GM18507 (cell line): ENCODE data around the gene HEG1.
"Not testable (repeated sequence)": the region's sequence is repeated elsewhere in the genome, so short reads cannot be mapped to it uniquely, and the experiment has no call there.

ENCODE experiments used
- DNase-seq: peaks from one replicate; pipeline ENCODE4 v3.0.0; 2011; ENCODE audit warnings: low read depth; ENCODE audit not compliant: insufficient read length; ENCODE audit errors: extremely low spot score
- FAIRE-seq: peaks from 2 replicates; lab custom pipeline; 2011; peaks lifted over from hg19 to GRCh38; lab: Jason Lieb, UNC

Gene HEG1

DNA sequence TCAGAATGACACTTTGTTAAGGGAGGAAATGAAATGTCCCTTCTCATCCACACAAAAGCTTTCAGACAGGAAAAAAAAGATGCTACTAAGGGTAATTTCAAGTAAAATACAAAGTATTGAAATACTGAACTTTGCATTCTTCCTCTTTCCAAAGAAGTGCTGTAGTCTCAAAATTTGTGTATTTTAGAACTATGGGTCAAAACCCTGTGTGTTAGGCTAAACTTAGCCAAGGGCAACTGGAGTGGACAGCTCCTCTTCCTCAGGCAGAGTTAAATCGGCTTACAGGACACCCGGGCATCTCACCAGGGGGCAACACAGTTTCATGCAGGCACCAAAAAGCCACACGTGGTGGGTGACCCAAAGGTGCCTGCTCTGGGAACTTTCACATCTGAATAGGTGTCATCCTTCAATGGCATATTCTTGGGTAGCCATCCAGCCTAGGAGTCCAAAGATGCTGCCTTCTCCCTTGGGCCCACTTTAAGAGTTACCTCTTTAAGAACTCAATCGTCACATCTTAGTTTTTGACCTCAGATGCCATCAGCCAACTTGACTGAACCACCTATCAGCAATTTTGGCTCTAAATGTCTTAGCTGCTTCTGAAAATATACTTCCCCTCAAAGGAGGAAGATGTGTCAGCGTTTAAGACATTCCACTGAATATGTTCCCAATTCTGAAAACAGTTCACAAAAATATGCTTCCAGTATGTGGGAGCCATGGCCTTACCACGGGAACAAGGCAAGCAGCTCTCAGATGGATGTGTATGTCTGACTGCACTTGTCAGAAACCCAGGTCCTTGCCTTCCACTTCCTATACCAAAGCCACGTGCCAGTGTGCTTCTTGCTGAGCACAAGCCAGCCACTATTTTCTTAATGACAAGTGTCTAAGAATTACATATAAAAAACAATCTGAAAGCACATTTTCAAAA lies 89.0 kb downstream of the HEG1 start:
- no peak for FAIRE-seq
- DNase-seq, result no peak

- FAIRE-seq, result no peak
Observed at GRCh38 chr3:124965413-124965812, 90.4 kb downstream of the HEG1 start.

GRCh38 chr3:124964387-124964786 lies 91.4 kb downstream of the HEG1 start:
- no peak for DNase-seq
- no peak for FAIRE-seq

More at GRCh38 chr3:124965413-124965812, 90.4 kb downstream of the HEG1 start:
- no peak for DNase-seq

GRCh38 chr3:124963755-124964154 lies 92.0 kb downstream of the HEG1 start:
- FAIRE-seq, result no peak

DNA sequence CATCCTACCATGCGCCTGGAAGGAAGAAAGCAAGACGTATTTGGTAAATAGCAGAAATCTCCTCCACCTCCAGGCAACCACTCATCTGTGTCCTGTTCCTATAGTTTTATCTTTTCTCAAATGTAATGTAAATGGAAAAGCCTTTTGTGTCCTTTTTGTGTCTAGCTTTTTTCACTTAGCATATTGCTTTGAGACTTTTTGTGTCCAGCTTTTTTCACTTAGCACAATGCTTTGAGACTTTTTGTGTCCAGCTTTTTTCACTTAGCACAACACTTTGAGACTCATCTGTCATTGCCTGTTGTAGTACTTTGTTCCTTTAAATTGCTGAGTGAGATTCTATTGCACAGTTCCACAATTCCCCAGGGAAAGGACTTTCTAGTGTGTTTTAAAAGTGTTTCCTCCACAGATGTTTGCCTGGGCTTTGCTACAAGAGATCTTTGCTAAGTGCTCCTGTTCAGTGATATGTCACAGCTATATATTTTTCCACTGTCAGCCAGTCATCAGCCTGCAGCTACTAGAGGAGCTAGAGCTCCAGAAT lies 93.3 kb downstream of the HEG1 start:
- no peak for FAIRE-seq
- no peak for DNase-seq

More at GRCh38 chr3:124963755-124964154, 92.0 kb downstream of the HEG1 start:
- no peak for DNase-seq

DNA sequence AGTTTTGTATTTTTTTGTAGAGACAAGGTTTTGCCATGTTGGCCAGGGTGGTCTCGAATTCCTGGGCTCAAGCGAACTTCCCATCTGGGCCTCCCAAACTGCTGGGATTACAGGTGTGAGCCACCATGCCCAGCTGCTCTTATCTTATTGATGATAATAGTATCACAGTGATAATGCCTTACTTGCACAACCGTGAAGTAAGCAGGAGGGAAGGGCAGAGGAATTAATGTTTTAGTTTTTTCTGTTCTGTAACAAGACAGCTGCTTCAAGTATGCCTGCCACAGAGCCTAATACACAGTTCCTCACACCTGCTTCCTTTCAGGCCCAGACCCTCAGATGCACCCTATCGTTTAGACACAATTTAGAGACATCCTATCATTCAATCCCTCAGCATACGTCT lies 95.1 kb downstream of the HEG1 start:
- FAIRE-seq, result no peak

DNA sequence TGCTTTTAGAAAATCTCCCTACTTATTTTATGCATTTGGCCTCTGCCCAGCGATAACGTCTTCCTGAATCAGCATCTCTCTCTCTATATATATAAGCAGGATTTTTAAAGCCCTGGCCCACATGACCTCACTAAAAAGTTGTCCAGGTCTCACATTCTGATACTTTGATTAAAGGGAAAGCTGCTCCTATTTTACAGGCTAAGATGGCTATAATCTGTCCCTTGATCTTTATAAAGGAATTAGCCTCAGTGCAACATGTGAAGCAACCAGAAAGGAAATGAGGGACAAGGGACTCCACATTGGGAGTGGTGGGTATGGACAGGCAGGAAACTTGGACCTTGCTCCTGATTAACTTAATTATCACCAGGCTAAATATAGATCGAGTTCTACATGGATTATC lies 95.7 kb downstream of the HEG1 start:
- no peak for DNase-seq
- FAIRE-seq, result no peak

More for the DNA sequence above, 95.1 kb downstream of the HEG1 start:
- no peak for DNase-seq

GRCh38 chr3:124957951-124958350 lies 97.8 kb downstream of the HEG1 start:
- DNase-seq, FAIRE-seq: not testable (repeated sequence)

DNA sequence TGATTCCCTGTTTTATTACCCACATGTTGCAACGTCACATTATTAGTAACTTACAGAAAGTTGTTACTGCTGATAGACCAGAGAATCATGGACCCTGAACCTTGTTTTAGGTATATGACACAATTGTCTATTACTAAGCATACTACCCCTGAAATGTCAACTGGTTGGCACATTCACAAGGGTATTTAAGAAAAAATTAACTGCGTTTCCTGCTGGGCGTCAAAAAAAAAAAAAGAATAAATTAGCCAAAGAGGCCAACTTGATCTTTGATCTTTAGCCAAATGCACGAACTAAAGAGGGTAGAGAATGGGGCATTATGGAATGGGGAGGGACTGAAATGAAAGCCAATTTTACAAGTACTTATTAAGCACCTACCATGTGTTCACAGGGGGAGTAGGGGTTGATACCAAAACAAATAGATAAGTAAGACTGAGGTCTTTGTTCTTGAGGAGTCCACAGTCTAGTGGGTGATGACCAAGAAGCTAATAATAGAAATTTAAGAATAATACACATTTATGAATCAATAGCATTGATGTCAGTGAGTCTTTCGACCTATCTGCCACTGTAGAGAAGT lies 103.4 kb downstream of the HEG1 start:
- FAIRE-seq, result no peak
- DNase-seq, result no peak

DNA sequence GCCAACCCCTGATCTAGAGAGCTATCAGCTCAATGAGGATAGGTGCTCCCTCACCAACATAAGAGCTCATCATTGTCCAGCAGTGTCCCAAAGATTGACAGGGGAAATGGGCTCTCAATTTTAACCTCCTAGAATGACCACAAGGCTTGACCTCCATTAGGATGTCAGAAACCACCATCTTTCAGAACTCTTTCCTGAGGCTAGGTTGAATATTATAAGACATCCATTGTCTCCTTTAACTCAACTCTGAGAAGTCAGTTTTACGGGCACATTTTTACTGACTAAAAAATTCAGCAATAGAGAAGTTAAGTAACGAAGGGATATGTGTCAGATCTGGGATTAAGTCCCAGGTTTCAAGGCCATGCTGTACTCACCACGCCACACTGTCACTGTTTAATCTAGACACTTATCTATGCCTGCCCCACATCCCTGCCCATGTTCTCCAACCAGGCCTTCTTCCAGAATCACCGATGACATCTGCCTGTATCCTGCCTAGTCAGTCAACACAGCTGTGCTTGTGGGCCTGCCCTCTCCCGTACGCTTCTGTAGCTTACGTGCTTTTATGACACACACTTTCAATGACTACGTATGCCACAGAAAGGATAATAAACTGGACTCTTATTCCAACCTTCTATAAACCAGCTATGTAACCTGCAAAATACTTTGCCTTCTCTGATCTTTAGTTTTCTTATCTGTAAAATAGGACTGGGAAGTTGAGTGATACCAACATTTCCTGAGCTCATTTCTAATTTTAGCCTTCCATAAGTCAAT lies 104.1 kb downstream of the HEG1 start:
- DNase-seq (no peak), FAIRE-seq (no peak)

DNA sequence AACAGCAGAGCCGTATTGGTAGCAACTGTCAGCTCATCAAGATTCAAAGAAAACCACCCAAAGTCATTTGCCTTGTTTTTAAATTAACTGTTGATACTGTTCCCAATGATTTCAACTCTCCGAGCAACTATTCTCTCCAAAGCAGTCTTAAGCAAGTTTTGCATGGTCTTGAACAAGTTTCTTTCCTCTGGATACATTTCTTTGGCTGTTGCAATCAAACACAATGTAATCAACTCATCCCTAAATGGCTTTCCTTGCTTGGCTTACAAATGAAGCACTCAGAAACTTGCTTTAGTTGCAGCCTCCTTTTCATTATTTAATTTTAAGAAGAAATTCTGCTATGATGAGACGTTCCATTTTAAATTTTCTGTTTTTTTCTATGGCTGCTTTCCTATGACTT lies 105.8 kb downstream of the HEG1 start:
- DNase-seq, result no peak
- FAIRE-seq, result no peak

GRCh38 chr3:124942613-124943012 lies 113.2 kb downstream of the HEG1 start:
- FAIRE-seq (no peak), DNase-seq (no peak)

DNA sequence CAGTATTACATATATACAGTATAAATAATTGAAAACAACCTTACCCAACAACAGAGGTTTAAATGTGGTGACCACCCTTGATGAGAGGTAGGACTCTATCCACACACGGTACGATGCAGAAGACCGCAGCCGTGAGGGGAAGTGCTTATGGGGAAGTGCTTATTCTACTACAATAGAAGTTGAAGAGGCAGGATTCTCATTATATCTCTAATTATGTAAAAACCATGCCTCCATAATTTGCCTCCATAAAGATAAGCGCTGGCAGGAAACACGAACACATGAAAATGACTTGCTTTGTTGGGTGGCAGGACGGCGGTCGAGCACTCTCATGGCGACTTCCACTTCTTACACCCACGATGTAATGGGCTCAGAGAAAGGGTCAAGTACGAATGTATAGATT lies 114.0 kb downstream of the HEG1 start:
- DNase-seq (no peak), FAIRE-seq (no peak)

- FAIRE-seq (no peak), DNase-seq (no peak)
Observed at GRCh38 chr3:124939661-124940060, 116.1 kb downstream of the HEG1 start.

DNA sequence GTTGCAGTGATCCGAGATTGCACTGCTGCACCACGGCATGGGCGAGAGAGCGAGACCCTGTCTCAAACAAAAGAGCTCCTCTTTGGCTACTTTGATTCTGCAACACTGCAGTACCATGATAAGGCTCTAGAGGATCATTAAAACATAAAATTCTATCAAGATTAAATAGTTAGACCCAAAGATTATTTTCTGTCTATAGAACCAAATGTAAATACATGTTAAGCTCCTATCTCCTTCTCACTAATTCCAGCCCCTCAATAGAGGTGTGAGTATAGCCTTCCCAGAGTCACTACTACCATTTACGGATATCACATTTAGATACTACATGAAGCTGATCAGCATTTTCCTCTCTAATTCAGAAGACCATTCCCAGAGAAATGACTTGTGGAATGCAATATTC lies 116.9 kb downstream of the HEG1 start:
- FAIRE-seq (no peak), DNase-seq (no peak)

- DNase-seq (no peak), FAIRE-seq (no peak)
Observed at GRCh38 chr3:124937049-124937448, 118.7 kb downstream of the HEG1 start.

DNA sequence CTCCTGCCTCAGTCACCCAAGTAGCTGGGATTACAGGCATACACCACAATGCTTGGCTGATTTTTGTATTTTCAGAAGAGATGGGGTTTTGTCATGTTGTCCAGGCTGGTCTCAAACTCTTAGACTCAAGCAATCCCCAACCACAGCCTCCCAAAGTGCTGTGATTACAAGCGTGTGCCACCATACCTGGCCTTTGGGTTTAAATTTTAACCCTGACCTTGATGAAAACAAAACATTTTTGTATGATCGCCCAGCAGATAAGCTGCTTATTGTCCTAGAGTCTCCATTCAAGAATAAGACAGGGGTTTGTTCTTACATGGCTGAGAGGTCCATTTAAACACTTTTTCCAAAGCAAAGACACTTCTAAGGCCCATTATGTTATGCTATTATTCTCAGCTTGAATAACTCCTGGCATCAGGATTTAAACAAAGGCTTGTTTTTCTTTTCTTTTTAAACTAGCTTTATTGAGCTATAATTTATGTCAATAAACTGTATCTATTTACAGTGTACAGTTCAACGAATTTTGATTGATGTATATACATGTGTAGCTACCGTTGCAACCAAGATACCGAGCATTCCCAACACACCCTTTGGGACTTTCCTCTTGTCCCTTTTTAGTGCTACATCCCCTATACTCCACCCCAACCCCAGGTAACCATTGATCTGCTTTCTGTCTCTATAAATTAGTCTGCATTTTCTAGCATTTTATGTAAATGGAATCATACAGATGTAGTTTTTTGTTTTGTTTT lies 119.8 kb downstream of the HEG1 start:
- FAIRE-seq, result no peak
- DNase-seq, result no peak

GRCh38 chr3:124935264-124935663 lies 120.5 kb downstream of the HEG1 start:
- peak; percentile 69 for FAIRE-seq

GRCh38 chr3:124934577-124934976 lies 121.2 kb downstream of the HEG1 start, which contains the start of gene MUC13:
MUC13 (minus strand) TSS chr3:124934751; CDS start chr3:124934712, 39 bp downstream.
- DNase-seq, result no peak
- FAIRE-seq, result peak; percentile 78

More at GRCh38 chr3:124935264-124935663, 120.5 kb downstream of the HEG1 start:
- no peak for DNase-seq
